ENCODE data around the gene CALCB.
"Not testable (repeated sequence)": the region's sequence is repeated elsewhere in the genome, so short reads cannot be mapped to it uniquely, and the experiment has no call there.

Gene CALCB, protein sequence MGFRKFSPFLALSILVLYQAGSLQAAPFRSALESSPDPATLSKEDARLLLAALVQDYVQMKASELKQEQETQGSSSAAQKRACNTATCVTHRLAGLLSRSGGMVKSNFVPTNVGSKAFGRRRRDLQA

DNA sequence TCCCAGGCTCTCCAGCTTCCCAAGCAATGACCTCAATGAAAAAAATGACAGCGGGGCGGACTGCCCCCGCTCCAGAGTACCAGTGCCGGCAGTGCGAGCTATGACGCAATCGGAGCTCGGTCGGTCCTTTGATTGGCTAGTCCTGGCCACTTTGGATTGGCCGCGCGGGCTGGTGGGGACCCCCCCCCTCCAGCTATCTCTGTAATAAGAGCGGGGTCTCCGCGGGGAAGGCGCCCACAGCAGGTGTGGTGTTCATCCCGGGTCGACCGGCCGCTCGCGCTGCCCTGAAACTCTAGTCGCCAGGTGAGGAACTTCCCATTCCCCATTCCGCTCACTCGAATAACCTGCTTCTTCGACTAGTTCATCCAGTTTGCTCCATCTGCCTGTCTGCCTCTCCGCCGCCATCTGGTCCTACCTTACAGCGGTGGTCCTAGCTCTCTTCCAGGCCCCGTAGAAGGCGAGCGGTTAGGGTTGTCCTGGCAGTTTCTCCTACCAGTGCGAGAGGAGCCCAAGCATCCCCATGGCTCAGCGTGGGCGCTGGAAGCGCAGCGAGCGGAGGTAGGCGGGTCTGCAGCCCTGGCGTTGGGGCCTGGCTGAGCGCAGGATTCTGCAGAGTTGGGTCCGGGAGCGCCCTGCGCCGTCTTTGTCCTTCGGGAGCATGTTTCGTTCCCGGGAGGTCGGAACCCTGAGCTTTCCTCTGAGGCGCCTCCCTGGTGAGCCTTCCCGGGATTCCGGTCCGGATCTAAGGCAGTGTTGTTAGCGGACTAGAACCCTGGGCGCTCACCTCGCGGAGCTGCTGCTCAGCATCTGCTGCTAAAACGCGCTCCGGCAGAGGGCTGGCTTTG is at the start of gene CALCB:
TSS of gene CALCB (plus strand) at position 233 of the 845 bp plus-strand sequence. CDS start 1,126 bp downstream, outside the sequence.
- FAIRE-seq, result no peak

DNA sequence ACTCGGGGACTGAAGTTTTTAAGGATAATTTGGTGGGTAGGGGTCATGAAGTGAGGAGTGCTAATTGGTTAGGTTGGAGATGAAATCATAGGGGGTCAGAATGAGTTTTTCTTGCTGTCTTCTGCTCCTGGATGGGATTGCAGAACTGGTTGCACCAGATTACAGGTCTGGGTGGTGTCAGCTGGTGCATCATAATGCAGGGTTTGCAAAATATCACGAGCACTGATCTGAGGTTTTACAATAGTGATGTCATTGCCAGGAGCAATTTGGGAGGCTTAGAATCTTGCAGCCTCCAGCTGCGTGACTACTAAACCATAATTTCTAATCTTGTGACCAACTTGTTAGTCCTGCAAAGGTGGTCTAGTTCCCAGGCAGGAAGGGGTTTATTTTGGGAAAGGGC is 46.4 kb upstream of the CALCB start:
- FAIRE-seq, result no peak

DNA sequence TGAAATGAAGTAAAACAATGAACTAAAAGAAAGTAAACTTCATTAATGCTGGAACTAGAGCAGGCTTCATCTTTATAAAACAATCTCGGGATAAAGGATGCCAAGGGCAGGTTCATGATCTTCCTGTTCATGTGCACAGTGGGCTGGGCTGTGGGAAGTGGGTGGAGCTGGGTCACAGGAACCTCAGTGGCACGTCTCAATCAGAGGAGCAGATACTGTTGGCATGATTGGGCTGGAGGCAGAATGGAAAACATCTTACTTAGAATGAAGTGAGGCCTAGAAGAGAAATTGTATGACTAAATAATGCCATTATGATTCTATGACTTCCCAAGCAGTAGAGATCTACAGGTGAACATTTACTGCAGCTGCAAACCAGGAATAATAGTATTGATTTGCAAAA is 45.4 kb upstream of the CALCB start:
- FAIRE-seq, result no peak

DNA sequence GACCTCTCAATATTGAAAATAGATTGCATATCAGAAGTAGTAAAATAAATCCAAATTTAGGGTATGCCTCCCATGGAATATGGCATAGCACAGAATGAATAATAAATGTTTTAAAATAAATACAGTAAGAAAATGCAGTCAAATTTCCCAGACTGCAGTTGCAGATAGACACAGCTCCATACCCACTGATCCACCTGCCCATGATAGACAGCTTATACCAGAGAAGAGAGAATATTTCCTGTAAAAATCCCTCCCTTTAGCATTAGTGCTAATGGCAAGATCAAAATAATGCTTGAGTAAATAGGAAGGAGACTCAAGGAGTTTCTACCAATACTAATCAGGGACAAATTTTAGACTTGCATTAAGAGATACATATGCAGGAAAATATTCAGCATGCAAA is 45.0 kb upstream of the CALCB start:
- FAIRE-seq, result no peak

DNA sequence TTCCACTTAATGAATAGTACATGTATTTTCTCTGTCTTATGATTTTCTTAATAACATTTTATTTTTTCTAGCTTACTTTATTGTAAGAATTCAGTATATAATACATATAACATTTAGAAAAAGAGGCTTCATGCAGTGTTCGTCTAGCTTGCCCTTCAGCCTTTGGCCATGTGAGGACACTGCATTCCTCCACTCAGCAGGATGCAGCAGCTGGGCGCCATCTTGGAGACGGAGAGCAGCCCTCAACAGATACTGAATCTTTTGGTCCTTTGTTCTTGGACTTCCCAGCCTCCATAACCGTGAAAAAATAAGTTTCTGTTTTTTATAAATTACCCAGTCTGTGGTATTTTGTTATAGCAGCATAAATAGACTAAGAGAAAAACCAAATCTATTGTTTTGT is 41.4 kb upstream of the CALCB start:
- FAIRE-seq, result not testable (repeated sequence)

DNA sequence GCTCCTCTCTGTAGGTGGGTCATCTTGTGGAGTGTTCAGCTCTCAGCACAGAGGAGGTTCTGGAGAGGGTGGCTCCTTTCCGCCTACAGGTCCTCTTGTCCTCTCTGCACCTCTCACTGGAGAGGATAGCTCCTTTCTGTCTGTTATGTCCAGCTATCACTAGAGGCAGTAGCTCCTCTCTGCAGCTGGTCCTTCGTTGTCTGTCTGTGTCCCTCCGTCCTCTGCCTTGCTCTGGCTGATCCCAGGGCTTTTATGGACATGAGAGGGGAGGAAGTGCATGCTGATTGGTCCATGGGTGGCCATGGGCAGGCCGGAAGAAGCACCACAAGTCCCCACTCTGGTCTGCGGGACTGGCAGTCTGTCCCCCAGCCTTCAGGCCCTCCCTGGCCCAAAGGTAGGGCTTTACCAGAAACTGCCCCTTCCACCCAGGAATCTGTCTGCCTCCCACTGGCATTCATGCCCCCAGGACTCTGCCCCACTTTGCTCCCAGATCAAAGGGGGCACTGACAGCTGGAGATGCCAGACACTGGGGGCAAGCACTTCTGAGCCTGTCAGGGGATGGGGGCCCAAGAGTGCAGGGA is 38.6 kb upstream of the CALCB start:
- FAIRE-seq, result no peak

DNA sequence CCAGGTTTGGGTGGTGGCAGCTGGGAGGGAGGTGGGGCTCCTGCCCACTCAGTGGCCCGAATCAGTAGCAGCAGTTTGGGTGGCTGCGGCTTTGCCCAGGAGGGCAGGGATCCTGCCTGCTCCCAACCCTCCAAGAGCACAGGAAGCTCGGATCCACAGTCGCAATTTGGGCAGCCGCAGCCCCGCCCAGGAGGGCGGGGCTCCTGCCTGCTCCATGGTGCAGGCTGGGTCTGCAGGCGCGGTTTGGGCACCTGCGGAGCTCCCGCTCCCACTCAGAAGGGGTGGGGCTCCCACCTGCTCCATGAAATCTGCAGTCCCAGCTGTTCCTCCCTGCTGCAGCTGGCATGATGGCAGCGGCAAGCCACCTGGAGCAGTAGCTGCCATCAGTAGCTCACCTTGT is 38.1 kb upstream of the CALCB start:
- FAIRE-seq, result no peak

DNA sequence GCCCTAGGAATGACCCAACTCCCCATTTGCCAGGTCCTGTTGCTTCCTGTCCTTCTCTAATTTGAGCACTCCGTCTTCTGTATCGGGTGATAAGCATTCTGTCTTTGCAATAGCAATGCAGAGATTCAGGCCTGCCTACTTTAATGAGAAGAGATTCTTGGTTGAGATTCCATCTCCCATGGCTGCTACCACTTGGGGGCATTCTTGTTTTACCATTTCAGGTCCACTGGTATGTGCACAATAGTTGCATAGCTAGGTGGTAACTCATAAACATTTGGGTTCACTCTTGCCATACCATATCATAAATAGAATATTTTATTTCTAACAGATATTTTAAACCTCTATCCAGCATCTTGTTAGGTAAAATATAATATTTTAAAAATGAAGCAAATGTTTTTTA is 34.4 kb upstream of the CALCB start:
- no peak for FAIRE-seq

DNA sequence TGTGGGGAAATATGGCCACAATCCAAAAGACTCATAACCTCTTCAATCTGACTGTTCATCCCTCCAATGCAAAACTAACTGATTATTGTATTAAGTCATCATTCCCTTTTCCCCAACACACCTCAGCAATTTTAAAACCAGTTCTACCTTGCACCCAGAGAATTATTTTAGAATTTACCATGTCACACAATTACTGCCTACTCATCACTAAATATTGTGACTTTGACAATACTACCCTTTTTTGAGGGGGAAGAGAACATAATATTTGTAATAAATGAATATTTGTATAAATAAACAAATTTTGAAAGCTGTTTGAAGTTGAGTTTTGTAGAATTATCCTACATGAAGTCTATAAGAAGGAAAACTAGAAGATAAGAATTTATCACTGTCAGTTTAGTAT is 28.2 kb upstream of the CALCB start:
- FAIRE-seq, result no peak

DNA sequence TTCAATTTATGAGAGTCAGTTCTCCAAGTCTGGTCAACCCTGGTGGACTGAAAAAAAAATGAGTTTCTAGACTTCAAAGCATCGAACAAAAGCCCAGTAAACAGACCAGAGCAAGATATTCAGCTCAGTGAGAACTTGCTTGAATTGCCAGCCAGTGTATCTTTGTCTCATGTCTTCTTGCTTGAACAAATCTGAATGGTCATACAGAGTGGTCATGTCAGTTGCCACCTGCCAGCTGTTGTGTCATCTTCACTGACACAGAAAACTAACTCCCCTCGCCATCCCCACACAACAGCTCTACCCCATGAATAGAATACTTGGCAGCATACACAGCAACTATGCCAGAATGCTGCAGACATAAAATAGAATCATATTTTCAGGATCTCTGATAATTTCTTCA is 27.5 kb upstream of the CALCB start:
- FAIRE-seq, result no peak

DNA sequence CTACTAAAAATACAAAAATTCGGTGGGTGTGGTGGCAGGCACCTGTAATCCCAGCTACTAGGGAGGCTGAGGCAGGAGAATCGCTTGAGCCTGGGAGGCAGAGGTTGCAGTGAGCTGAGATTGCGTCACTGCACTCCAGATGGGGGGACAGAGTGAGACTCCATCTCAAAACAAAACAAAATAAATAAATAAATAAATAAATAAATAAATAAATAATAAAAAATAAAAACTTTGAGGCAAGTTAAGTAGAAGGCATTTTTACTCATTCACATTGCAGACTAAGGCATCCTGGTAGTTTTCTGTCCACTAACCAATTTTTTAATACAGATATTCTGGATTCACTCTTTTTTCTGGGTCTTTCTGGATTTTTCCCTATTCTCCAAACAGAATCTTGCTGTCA is 26.7 kb upstream of the CALCB start:
- FAIRE-seq, result not testable (repeated sequence)

DNA sequence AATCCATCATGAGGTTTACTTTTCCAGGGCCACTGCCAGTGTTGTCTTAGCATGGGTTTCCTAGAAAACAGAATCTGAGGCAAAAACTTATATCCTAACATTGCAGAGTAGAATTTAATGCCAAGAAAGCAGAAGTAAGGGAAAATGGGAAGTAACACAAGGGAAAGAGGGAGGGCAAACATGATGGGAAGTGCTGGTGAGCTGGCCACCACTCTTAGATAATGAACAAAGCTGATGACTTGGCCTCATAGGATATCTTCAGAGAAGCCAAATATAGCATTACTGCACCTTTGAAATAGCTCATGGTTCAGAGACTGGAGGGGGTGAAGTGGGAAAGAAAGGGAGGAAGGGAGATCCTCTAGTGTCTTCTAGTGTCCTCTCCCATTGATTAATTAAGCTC is 24.8 kb upstream of the CALCB start:
- FAIRE-seq, result no peak

DNA sequence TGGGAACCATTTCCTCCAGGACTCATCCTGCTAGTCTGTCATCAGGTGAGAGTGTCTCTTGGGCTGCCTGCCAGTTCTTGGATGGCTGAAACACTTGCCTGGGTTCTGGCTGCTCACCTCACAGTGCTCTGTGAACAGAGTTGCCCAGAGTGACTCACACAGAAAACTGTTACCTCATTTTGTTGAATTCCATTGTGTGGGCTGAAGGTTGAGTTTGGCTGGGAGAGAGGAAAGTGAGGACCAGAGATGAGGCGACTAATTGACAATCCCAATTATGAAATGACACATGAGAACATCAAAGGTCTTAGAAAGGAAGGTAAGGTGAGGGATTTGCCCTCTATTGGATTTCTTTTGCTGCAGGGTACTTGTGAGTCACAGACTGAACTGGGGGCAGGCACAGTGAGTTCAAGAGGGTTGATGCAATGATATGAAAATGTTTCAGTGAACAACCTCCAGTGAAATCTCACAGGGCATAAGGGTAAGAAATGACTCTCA is 20.2 kb upstream of the CALCB start:
- no peak for FAIRE-seq

DNA sequence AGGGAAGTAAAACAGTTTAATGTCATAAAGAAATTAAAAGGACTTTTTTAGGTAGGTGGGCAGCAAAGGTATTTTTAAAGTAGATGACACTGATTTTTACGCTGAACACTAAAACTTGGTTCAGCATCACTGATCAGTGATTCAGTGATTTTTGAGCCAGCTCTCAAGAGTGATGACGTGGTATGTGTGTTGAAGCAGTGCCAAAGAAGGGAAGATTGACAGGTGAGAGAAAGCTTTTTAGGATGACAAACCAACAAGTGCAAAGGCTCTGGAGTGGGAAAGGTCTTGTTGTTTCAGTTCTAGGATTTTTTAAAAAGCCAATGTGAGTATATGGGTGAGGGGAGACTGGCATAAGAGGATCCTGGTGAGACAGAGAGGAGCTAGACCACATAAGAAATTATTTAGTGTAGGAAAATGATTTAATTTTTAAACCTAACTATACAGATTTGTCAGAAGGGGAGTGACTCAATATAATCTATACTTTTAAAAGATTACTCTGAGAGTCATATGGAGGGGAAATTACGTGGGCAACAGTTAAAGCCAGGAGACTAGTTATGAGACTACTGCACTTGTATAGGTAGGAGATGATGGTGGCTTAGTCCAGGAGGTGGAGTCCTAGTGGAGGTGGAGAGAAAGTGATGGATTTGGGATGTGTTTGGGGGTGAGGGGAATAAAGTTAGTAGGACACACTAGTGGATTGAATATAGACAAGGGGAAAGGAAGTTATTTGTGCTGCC is 17.6 kb upstream of the CALCB start:
- no peak for FAIRE-seq

DNA sequence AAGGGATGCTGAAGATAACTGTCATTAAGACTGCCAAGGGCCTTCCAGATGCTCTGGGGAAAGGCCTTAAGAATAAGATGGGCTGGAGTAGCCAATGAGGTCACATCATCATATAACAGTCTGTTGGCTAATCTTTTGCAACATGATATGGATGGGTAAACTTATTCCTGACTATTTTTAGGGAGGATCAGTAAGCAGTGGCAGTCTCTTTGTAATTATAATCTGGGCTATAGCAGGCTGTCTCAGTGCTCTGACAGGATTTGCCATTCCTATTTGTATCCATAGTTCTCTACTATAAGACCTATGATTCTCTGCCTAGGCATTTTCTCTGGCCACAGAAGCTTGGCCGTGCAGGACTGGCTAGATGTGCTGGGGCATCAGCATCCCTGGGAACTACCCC is 16.1 kb upstream of the CALCB start:
- FAIRE-seq, result no peak

DNA sequence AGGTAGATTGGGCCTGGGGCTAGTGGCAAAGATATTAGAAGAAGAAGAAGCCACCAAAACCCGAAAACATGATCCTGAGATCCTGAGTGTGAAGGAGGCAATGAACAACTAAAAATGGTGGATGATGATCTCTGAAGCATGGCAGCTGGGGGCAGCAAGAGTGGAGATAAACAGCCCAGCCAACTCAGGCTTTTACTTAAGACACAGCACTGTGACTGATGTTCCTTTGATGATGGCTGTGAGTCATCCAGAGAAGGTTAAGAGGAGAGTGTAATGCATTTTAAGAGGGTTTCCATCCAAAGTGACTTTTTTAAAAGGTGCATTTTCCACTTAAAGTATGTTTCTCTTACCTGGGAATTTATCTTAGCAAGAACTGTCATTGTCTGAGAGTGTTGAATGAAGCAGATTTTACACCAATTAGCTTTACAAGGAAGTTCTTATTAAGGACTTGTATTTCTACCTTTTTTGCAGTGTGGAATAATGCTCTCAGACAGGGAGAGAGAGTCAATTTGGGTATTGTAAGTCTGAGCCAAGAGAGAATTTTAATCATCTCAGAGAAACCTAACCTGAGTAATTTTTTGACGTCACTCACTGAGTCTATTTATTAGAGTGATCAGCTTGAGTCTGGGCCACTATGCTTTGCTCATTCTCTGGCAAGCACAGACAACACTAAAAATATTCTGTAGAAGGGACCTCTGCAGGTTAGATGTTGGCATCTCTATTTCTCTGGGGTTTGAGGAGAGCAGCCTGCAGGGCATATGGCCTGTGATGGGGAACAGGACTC is 14.1 kb upstream of the CALCB start:
- FAIRE-seq, result no peak

DNA sequence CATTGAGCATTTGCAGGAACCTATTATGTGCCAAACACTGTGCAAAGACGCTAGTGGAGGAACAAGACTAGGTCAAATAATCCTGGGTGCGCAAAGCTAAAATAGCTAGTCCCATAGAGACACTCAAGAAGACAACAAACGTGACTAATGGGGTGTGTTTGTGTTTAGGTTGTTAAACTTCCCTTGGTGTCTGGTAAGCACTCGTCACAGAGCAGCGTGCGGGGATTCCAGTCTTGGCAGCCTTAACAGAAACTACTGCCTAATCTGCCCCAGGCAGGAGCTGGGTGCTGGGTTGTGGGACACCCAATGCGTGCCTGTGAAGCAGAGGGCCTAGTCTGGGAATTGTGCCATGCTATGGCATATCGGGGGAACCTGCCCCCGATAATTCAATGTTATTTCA is 10.8 kb upstream of the CALCB start:
- no peak for FAIRE-seq

DNA sequence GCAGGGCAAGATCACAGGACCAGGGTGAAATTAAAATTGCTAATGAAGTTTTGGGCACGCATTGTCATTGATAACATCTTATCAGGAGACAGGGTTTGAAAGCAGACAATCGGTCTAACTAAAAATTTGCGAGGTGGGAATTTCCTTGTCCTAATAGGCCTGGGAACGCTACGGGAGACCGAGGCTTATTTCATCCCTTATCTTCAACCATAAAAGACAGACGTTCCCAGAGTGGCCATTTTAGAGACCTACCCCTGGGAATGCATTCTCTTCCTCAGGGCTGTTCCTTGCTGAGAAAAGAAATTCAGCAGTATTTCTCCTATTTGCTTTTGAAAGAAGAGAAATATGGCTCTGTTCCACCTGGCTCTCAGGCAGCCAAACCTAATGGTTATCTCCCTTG is 3.6 kb upstream of the CALCB start:
- not testable (repeated sequence) for FAIRE-seq

DNA sequence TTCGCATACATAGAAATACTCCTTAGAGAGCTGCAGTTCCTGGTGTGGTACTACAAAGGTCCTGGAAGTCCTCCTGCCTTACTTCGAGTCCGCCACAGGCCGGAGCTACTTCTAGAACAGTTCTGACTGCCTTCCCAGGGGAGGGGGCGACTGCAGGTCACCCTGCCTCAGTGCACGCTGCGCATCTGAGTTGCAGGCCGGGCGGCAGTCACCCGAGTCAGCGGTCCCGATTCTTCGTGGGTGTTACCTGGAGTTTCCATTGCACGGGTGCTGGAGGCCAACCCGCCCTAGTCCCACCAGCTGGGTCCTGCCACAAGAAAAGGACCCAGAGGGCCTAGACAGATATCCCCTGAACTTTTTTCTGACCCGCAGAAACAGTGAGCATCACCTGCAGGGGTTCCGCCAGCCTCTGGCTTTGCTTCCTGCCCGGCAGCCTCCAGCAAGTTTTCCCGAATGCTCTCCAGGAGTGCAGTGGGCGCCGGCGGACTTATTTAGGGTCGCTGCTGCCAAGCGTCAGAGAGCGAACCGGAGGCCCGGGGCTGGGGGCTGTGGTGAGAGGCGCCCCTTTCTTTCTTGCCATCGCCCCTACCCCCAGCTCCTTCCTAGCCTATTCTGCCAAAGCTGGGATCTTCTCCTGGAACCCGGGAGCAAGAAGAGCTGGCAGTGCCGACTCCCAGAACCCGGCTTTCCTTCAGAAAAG is 1.7 kb upstream of the CALCB start:
- no peak for FAIRE-seq

DNA sequence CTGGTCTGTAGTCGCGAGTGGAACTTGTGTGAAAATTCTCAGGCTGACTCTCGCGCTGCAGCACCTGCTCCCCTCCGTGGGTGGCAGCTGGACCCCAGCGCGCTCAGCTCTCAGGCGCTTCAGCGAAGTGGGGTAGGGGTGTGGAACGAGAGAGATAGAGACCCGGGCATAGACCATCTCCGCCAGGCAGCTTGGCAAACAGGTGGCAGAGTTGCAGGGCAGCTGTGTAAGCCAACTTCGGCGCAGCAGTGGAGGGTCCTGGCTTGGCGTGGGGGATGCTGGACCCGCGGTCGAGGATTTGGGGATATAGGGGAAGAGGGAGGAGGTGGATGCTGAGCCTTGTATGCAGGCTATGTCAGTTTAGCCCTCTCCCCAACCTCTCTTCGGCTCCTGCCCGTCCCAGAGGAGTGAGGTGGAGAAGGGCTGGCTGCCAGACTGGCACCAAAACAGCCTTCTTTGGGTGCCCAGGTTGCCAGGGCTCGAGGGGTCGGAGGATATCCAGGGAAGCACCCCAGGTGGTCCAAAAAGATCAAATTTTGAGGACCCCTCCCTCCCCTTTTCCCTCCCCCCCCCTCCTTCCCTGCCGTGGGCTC is 746 bp upstream of the CALCB start:
- FAIRE-seq, result no peak

Measured in TTC549 (cell line).